ENCODE data around the gene CMIP.

GRCh38 chr16:81570151-81570846 is 125.7 kb downstream of the CMIP start:
- no peak for TF ChIP-seq EED (IDR thresholded peaks at IDR 0.05; ENCODE audit: low read depth)
- no peak for TF ChIP-seq TAF1 (IDR thresholded peaks at IDR 0.05; ENCODE audit: borderline replicate concordance, low read depth, low read length)
- TF ChIP-seq YY1 (IDR thresholded peaks at IDR 0.05; ENCODE audit: low read depth, low read length) = no peak
- no peak for TF ChIP-seq ESRRA (IDR thresholded peaks at IDR 0.05; ENCODE audit: low read length)
- no peak for TF ChIP-seq CTCF (IDR thresholded peaks at IDR 0.05 in 2 of 3, conservative IDR thresholded peaks at IDR 0.05 in 1 of 3; ENCODE audit: control insufficient read depth in 2 of 3, extremely low read depth in 1 of 3, insufficient read depth in 1 of 3, low read depth in 3 of 3, low read length in 3 of 3)
- no peak for TF ChIP-seq POLR2AphosphoS5 (IDR thresholded peaks at IDR 0.05; ENCODE audit: low read length)
- no peak for TF ChIP-seq ZBTB4 (CRISPR knock-in tag; IDR thresholded peaks at IDR 0.05)
- TF ChIP-seq MAX (IDR thresholded peaks at IDR 0.05; ENCODE audit: low read depth, low read length) = no peak
- TF ChIP-seq BRCA1 (IDR thresholded peaks at IDR 0.05; ENCODE audit: low read depth, low read length) = no peak
- TF ChIP-seq RAD51 (IDR thresholded peaks at IDR 0.05) = no peak
- TF ChIP-seq IKZF2 (IDR thresholded peaks at IDR 0.05) = no peak
- TF ChIP-seq SP1 (IDR thresholded peaks at IDR 0.05; ENCODE audit: low read depth, low read length) = no peak
- no peak for TF ChIP-seq JUND (IDR thresholded peaks at IDR 0.05; ENCODE audit: low read depth, low read length)

Data from GM12878 (cell line).